ENCODE data around the gene EXPH5. TPM values are rescaled to one million over a fixed set of nuclear protein-coding genes. Genes with fewer than 3 reads are reported as not detected.

The EXPH5 gene
- total and polyA plus RNA-seq, 2 donors (not counting 3 experiments of a cell fraction or from before 2014, with no cell fraction given) = 0.03 to 0.09 TPM

- Histone ChIP-seq H3K9me1 (replicated peaks; ENCODE audit: control insufficient read depth, extremely low read depth, insufficient read depth, low read length) (no peaks in the 10 kb centered on the region), H3K4me1 (ENCODE audit: control insufficient read depth, extremely low read depth, insufficient read depth, low read length) (no peaks in the 10 kb centered on the region), H3K4me3 (replicated peaks in 1 of 3; ENCODE audit: insufficient read depth in 1 of 3, low read depth in 1 of 3, low read length in 3 of 3) (no peak overlapping the region), H3K27ac (ENCODE audit: insufficient read depth, low read depth, low read length) (no peak overlapping the region), H3K79me2 (ENCODE audit: control insufficient read depth, insufficient read depth, low read length) (no peaks in the 10 kb centered on the region), H3K9me3 (replicated peaks; ENCODE audit: control insufficient read depth, insufficient read depth, low read length) (no peaks in the 10 kb centered on the region), H2AFZ (ENCODE audit: low read depth, low read length) (no peak overlapping the region), H3K4me2 (ENCODE audit: insufficient read depth, low read length) (no peak overlapping the region), H3K27me3 (ENCODE audit: control insufficient read depth in 2 of 2, insufficient read depth in 2 of 2, low read length in 2 of 2) (no peaks in the 10 kb centered on the region), H3K9ac (replicated peaks; ENCODE audit: extremely low read depth, insufficient read depth, low read length) (no peak overlapping the region), H3K36me3 (ENCODE audit: control insufficient read depth in 2 of 2, extremely low read depth in 1 of 2, insufficient read depth in 2 of 2, low read length in 2 of 2) (peaks cover 3 to 6% of the 10 kb centered on the region in 2 experiments), H4K20me1 (replicated peaks; ENCODE audit: control insufficient read depth, extremely low read depth, insufficient read depth, low read length) (no peaks in the 10 kb centered on the region)
- no peak for DNase-seq (ENCODE audit: low read depth, low spot score)
- CTCF ChIA-PET = no interaction called here
- dilution Hi-C loops (cut with MboI; ENCODE audit: extremely low pct_ligation_motif_present, low sequenced_read_pairs) = no loop called here
- BruUV-seq (replicated peaks) = no TSS peak
- no peak for FAIRE-seq
- POLR2A ChIA-PET = no interaction called here
- intact Hi-C loops (cut with micrococcal nuclease) = no loop called here
- no peak for TF ChIP-seq FOS (IDR thresholded peaks at IDR 0.05; ENCODE audit: borderline replicate concordance, insufficient read depth, low read length)
- TF ChIP-seq, protein P1, sequence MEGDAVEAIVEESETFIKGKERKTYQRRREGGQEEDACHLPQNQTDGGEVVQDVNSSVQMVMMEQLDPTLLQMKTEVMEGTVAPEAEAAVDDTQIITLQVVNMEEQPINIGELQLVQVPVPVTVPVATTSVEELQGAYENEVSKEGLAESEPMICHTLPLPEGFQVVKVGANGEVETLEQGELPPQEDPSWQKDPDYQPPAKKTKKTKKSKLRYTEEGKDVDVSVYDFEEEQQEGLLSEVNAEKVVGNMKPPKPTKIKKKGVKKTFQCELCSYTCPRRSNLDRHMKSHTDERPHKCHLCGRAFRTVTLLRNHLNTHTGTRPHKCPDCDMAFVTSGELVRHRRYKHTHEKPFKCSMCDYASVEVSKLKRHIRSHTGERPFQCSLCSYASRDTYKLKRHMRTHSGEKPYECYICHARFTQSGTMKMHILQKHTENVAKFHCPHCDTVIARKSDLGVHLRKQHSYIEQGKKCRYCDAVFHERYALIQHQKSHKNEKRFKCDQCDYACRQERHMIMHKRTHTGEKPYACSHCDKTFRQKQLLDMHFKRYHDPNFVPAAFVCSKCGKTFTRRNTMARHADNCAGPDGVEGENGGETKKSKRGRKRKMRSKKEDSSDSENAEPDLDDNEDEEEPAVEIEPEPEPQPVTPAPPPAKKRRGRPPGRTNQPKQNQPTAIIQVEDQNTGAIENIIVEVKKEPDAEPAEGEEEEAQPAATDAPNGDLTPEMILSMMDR (IDR thresholded peaks at IDR 0.05; ENCODE audit: extremely low read depth in 1 of 2, insufficient read depth in 1 of 2, low read depth in 1 of 2, low read length in 2 of 2) = no peak
- TF ChIP-seq GATA2 (IDR thresholded peaks at IDR 0.05; ENCODE audit: insufficient read depth, insufficient read length, low read depth, low read length) = no peak
- TF ChIP-seq POLR2A (IDR thresholded peaks at IDR 0.05; ENCODE audit: low read depth, low read length) = no peak
- TF ChIP-seq, protein P2, sequence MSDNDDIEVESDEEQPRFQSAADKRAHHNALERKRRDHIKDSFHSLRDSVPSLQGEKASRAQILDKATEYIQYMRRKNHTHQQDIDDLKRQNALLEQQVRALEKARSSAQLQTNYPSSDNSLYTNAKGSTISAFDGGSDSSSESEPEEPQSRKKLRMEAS (IDR thresholded peaks at IDR 0.05; ENCODE audit: insufficient read depth, insufficient read length) = no peak
- TF ChIP-seq EZH2 (IDR thresholded peaks at IDR 0.05; ENCODE audit: borderline replicate concordance, low read depth, low read length, severe bottlenecking) = no peak
- TF ChIP-seq MYC (IDR thresholded peaks at IDR 0.05; ENCODE audit: low read depth, low read length) = no peak
- no peak for TF ChIP-seq JUN (IDR thresholded peaks at IDR 0.05; ENCODE audit: borderline replicate concordance, insufficient read depth, insufficient read length, low read depth)
- TF ChIP-seq POLR2AphosphoS5 (IDR thresholded peaks at IDR 0.05; ENCODE audit: insufficient read depth, low read depth, low read length) = no peak
These were observed 106.7 kb downstream of the EXPH5 start for GRCh38 chr11:108486828-108487227.
